Endothelial cell of umbilical vein (primary cell): ENCODE data around the gene NT5DC1. TPM values are rescaled to one million over a fixed set of nuclear protein-coding genes. Genes with fewer than 3 reads are reported as not detected.

Experiments
- BruUV-seq: library from RNA; stranded (reverse); fragments of 400-500 nt; replicated peaks from 2 replicates; lab custom pipeline; 2021; lab: Mats Ljungman, UMichigan
- CTCF ChIA-PET: fragments of 300-600, 350-600 bp; sonication (Branson Sonifier 250); formaldehyde crosslinking; loops from one replicate; lab custom pipeline; 2021; ENCODE audit warnings: antibody characterized with exemption, inconsistent platforms; lab: Charles Lee
- POLR2A ChIA-PET: fragments of 300-600, 350-600 bp; sonication (Branson Sonifier 250); formaldehyde crosslinking; loops from one replicate; lab custom pipeline; 2021; ENCODE audit warnings: antibody characterized with exemption, inconsistent platforms; lab: Charles Lee
- DNase-seq: peaks from one replicate; pipeline ENCODE4 v3.0.0-alpha.2; 2011; ENCODE audit warnings: low read depth, low spot score
- FAIRE-seq: peaks from 2 replicates; lab custom pipeline; 2011; peaks lifted over from hg19 to GRCh38; lab: Jason Lieb, UNC
- H2AFZ ChIP-seq: 2 replicates; pipeline ENCODE4 v1.6.0; 2012; ENCODE audit warnings: low read depth, low read length, control low read depth, inconsistent platforms
- H3K27ac ChIP-seq: 2 replicates; pipeline ENCODE4 v1.5.1; 2011; ENCODE audit warnings: low read depth, mild to moderate bottlenecking, control low read depth, low read length, moderate library complexity; ENCODE audit not compliant: insufficient read depth
- H3K27me3 ChIP-seq, 2 experiments: 2 replicates each; pipeline versions ENCODE4 v1.6.0 to v1.6.1; 2011; ENCODE audit warnings: low read length in 2 of 2, mixed read lengths in 1 of 2; ENCODE audit not compliant: control insufficient read depth in 2 of 2, insufficient read depth in 2 of 2
- H3K36me3 ChIP-seq, 2 experiments: 2 replicates in 1 of 2; 3 replicates in 1 of 2; pipeline ENCODE4 v1.5.1; 2011; ENCODE audit warnings: low read length in 2 of 2, mild to moderate bottlenecking in 1 of 2, moderate library complexity in 1 of 2; ENCODE audit not compliant: control insufficient read depth in 2 of 2, insufficient read depth in 2 of 2; ENCODE audit errors: extremely low read depth in 1 of 2
- H3K4me1 ChIP-seq: 3 replicates; pipeline ENCODE4 v1.5.1; 2011; ENCODE audit warnings: mild to moderate bottlenecking, low read length; ENCODE audit not compliant: control insufficient read depth, insufficient read depth; ENCODE audit errors: extremely low read depth
- H3K4me2 ChIP-seq: 2 replicates; pipeline ENCODE4 v1.6.1; 2011; ENCODE audit warnings: low read length, control low read depth, mixed read lengths; ENCODE audit not compliant: insufficient read depth
- H3K4me3 ChIP-seq, 3 experiments: fragments of 200-600 bp in 1 of 3; sonication (generic), shearing (Covaris generic) in 1 of 3; replicated peaks in 1 of 3; 2 replicates each; pipeline ENCODE4 v1.5.1; 2011 to 2016; ENCODE audit warnings: control low read depth in 3 of 3, low read length in 3 of 3, mild to moderate bottlenecking in 2 of 3, inconsistent platforms in 1 of 3, low read depth in 1 of 3, moderate library complexity in 1 of 3; ENCODE audit not compliant: insufficient read depth in 1 of 3
- H3K79me2 ChIP-seq: 2 replicates; pipeline ENCODE4 v1.6.0; 2012; ENCODE audit warnings: low read length, inconsistent platforms; ENCODE audit not compliant: control insufficient read depth, insufficient read depth
- H3K9ac ChIP-seq: replicated peaks from 2 replicates; pipeline ENCODE3; 2011; ENCODE audit warnings: low read length, control low read depth; ENCODE audit not compliant: insufficient read depth; ENCODE audit errors: extremely low read depth
- H3K9me1 ChIP-seq: replicated peaks from 3 replicates; pipeline ENCODE4 v1.6.0; 2011; ENCODE audit warnings: mild to moderate bottlenecking, low read length; ENCODE audit not compliant: control insufficient read depth, insufficient read depth; ENCODE audit errors: extremely low read depth
- H3K9me3 ChIP-seq: replicated peaks from 2 replicates; pipeline ENCODE4 v1.5.1; 2012; ENCODE audit warnings: low read length, inconsistent platforms; ENCODE audit not compliant: control insufficient read depth, insufficient read depth
- H4K20me1 ChIP-seq: replicated peaks from 2 replicates; pipeline ENCODE3; 2011; ENCODE audit warnings: mild to moderate bottlenecking, low read length; ENCODE audit not compliant: control insufficient read depth, insufficient read depth; ENCODE audit errors: extremely low read depth
- EZH2 ChIP-seq: IDR thresholded peaks from 2 replicates; pipeline ENCODE4 v1.6.1; 2012; ENCODE audit warnings: borderline replicate concordance, low read depth, mild to moderate bottlenecking, moderate library complexity, low read length, inconsistent platforms; ENCODE audit not compliant: severe bottlenecking
- FOS ChIP-seq: IDR thresholded peaks from 2 replicates; pipeline ENCODE4 v1.6.1; 2011; ENCODE audit warnings: mild to moderate bottlenecking, low read length, moderate library complexity, borderline replicate concordance; ENCODE audit not compliant: insufficient read depth
- GATA2 ChIP-seq: IDR thresholded peaks from 2 replicates; pipeline ENCODE4 v1.7.0; 2011; ENCODE audit warnings: low read depth, mild to moderate bottlenecking, moderate library complexity, mixed read lengths, low read length; ENCODE audit not compliant: insufficient read length, insufficient read depth
- JUN ChIP-seq: IDR thresholded peaks from 2 replicates; pipeline ENCODE4 v1.6.1; 2011; ENCODE audit warnings: borderline replicate concordance, low read depth; ENCODE audit not compliant: insufficient read length, insufficient read depth
- MYC ChIP-seq: IDR thresholded peaks from one replicate; pipeline ENCODE4 v1.6.1; 2011; ENCODE audit warnings: mild to moderate bottlenecking, low read depth, low read length
- POLR2A ChIP-seq: IDR thresholded peaks from 2 replicates; pipeline ENCODE4 v1.6.1; 2012; ENCODE audit warnings: low read depth, mild to moderate bottlenecking, control low read depth, low read length
- POLR2AphosphoS5 ChIP-seq: IDR thresholded peaks from 2 replicates; pipeline ENCODE4 v1.6.1; 2012; ENCODE audit warnings: low read depth, mild to moderate bottlenecking, control low read depth, low read length, moderate library complexity; ENCODE audit not compliant: insufficient read depth
- dilution Hi-C: fragments of 300-500 bp; cut with MboI; formaldehyde crosslinking; loops from one replicate; pipeline ENCODE4 v1.15.0; 2019; ENCODE audit warnings: low sequenced_read_pairs; ENCODE audit not compliant: extremely low pct_ligation_motif_present
- intact Hi-C: fragments of 100-400 bp; cut with micrococcal nuclease; formaldehyde crosslinking; loops from one replicate; pipeline ENCODE4 v1.10.0; 2022
- polyA plus RNA-seq, 4 experiments: library from polyadenylated mRNA; depleted of rRNA in 3 of 4; stranded (reverse) in 3 of 4; unstranded in 1 of 4; fragments of >200 nt; gene quantifications; 2 replicates each; pipeline versions ENCODE4 v1.2.1 to v1.2.3, GENCODE V29; 2011 to 2012; ENCODE audit warnings: missing spikeins in 1 of 4
- total RNA-seq: library from RNA; stranded (reverse); gene quantifications from 2 replicates; pipeline ENCODE4 v1.2.3, GENCODE V29; 2021
- TF ChIP-seq, protein P1 (sequence below): IDR thresholded peaks from 2 replicates; pipeline ENCODE4 v1.6.1; 2011; ENCODE audit not compliant: insufficient read depth, insufficient read length
- TF ChIP-seq, protein P2 (sequence below), 2 donors: IDR thresholded peaks; 1 replicate in 1 of 2; 2 replicates in 1 of 2; pipeline ENCODE4 v1.5.1; 2011; ENCODE audit warnings: low read length in 2 of 2, mild to moderate bottlenecking in 2 of 2, moderate library complexity in 2 of 2, control low read depth in 1 of 2, inconsistent platforms in 1 of 2, low read depth in 1 of 2; ENCODE audit not compliant: insufficient read depth in 1 of 2; ENCODE audit errors: extremely low read depth in 1 of 2

Gene NT5DC1
- total and polyA plus RNA-seq, 2 donors (not counting 3 experiments of a cell fraction or from before 2014, with no cell fraction given), result 11.3 to 24.3 TPM

GRCh38 chr6:116064666-116065065 is 36.0 kb upstream of the NT5DC1 start:
- no peaks in the 10 kb centered on the region for H4K20me1 ChIP-seq
- no TSS peak for BruUV-seq
- H3K9ac ChIP-seq, result no peak overlapping the region
- DNase-seq (no peak), FAIRE-seq (no peak)
- H3K79me2 ChIP-seq, result no peaks in the 10 kb centered on the region
- H2AFZ ChIP-seq, result no peak overlapping the region
- CTCF ChIA-PET, result no interaction called here
- H3K36me3 ChIP-seq, result no peaks in the 10 kb centered on the region
- dilution Hi-C loops, result no loop called here
- no peak overlapping the region for H3K4me2 ChIP-seq
- H3K4me3 ChIP-seq, result no peak overlapping the region
- POLR2A ChIA-PET, result no interaction called here
- H3K9me1 ChIP-seq, result no peaks in the 10 kb centered on the region
- H3K9me3 ChIP-seq, result no peaks in the 10 kb centered on the region
- no peak overlapping the region for H3K27ac ChIP-seq
- peaks cover 0 to 2% of the 10 kb centered on the region in 2 experiments for H3K27me3 ChIP-seq
- intact Hi-C loops, result no loop called here
- TF ChIP-seq EZH2 (no peak), POLR2AphosphoS5 (no peak), POLR2A (no peak), JUN (no peak), MYC (no peak), FOS (no peak), GATA2 (no peak)
- TF ChIP-seq, protein P1, sequence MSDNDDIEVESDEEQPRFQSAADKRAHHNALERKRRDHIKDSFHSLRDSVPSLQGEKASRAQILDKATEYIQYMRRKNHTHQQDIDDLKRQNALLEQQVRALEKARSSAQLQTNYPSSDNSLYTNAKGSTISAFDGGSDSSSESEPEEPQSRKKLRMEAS, result no peak
- TF ChIP-seq, protein P2, sequence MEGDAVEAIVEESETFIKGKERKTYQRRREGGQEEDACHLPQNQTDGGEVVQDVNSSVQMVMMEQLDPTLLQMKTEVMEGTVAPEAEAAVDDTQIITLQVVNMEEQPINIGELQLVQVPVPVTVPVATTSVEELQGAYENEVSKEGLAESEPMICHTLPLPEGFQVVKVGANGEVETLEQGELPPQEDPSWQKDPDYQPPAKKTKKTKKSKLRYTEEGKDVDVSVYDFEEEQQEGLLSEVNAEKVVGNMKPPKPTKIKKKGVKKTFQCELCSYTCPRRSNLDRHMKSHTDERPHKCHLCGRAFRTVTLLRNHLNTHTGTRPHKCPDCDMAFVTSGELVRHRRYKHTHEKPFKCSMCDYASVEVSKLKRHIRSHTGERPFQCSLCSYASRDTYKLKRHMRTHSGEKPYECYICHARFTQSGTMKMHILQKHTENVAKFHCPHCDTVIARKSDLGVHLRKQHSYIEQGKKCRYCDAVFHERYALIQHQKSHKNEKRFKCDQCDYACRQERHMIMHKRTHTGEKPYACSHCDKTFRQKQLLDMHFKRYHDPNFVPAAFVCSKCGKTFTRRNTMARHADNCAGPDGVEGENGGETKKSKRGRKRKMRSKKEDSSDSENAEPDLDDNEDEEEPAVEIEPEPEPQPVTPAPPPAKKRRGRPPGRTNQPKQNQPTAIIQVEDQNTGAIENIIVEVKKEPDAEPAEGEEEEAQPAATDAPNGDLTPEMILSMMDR (IDR thresholded peaks at IDR 0.05; ENCODE audit: extremely low read depth in 1 of 2, insufficient read depth in 1 of 2, low read depth in 1 of 2, low read length in 2 of 2), result no peak
- H3K4me1 ChIP-seq, result no peaks in the 10 kb centered on the region
